Iris pigment epithelial cell (primary cell): Measurements from ENCODE around the gene TBC1D22B.
"Not testable (repeated sequence)": the region's sequence is repeated elsewhere in the genome, so short reads cannot be mapped to it uniquely, and the experiment has no call there.

ENCODE experiments used
- DNase-seq: peaks from one replicate; pipeline ENCODE4 v3.0.0-alpha.2; 2011; ENCODE audit warnings: low read depth

TBC1D22B gene

DNA sequence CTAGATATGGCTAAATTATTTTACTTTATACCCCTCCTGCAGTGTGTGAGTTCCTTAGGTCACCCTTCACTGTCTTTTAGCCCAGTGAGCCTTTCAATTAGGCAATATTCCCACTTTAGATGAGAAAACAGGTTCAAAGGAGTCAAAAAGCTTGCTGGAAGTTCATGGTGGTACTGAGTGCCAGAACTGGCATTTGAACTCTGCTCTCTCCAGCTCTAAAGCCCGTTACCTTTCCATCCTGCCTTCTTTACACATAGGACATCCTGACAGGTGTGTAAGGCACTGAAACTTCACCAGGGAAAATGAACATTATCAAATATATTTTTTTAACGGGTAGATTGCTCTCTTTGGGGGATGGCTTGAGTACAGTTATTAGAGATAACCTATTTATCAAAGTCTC is 11.5 kb downstream of the TBC1D22B start:
- no peak for DNase-seq

DNA sequence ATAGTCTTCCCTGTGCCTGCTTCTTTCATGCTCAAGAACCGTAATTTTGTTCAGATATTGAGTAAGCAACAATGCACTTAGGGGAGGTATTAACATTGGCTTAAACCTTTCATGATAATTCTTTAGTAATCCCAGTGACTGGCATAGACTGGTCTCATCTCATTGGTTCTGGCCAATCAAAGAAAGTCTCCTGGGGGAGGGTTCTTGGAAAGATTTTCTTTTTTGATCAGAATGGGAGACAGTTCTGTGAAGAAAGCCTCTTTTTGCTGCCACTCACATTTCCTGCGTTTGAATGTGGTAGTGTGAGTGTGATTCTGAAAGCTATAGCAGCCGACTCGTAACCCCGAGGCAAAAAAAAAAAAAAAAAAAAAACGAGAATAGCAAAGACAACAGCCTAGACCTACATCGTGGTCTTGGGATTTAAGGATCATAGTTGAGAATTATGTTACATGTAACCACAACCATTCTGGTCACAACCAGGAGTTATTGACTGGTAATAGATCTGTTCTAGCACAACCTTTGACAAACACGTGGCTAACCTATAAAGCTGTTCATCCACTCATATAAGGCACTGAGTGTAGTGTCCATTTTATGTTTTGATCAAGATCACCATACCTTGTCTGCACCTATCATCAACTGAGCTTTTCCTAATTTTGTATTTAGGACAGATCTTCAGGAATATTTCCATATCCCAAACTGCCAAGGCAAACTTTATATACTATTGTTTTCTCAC is 15.4 kb downstream of the TBC1D22B start:
- DNase-seq: no peak

DNA sequence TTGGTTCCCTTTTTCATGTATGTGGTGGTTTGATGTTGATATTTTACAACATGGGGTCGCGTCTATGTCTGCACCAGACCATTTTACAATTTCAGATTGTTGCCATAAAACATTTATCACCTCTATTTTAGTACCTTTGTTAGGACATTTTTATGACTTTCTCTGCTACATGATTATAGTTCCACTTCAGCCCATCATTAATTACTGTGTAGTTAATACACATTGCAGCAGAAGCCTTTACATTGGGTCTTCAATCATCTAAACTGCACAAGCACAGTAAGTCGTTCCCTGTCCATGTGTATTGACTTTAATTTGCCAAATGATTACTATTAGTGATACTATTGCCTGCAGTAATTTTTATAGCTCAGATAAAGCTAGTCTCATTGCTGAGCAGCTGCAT is 16.1 kb downstream of the TBC1D22B start:
- no peak for DNase-seq

DNA sequence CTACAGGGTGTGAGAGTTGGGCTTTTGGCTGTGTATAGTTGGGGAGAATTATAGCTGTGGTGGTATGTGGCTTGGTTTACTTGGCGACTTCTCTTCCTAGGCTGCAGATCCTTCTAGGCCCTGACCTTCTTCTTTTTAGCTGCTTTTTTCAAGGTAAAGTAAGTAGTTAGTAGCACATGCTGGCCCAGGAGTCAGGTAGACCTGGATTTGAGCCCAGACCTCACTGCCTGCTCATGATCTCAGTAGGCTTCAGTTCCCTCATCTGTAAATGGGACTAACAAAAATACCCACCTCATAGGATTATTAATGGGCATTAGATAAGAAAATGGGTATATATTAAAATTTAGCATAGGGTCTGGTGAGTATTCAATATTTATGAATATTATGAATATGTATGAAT is 17.8 kb downstream of the TBC1D22B start:
- DNase-seq: no peak

DNA sequence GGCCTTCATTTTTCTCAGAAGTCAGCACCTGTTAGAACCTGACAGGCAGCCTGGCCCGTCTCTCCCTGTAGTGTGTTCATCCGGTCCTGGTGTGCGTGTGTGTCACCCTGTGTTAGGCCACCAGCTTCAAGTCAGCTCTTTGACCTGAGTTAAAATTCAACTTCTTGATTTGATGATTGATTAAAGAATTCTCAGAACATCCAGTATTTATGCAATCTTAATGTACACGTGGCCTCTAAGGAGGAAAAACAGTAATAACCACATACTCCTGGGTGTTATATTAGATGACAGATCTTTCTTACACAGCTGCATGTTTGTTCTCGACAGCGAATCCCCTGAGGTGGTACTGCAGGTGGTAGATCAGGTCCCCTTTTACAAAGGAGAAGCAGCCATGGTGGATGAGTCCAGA is 19.4 kb downstream of the TBC1D22B start:
- DNase-seq: no peak

DNA sequence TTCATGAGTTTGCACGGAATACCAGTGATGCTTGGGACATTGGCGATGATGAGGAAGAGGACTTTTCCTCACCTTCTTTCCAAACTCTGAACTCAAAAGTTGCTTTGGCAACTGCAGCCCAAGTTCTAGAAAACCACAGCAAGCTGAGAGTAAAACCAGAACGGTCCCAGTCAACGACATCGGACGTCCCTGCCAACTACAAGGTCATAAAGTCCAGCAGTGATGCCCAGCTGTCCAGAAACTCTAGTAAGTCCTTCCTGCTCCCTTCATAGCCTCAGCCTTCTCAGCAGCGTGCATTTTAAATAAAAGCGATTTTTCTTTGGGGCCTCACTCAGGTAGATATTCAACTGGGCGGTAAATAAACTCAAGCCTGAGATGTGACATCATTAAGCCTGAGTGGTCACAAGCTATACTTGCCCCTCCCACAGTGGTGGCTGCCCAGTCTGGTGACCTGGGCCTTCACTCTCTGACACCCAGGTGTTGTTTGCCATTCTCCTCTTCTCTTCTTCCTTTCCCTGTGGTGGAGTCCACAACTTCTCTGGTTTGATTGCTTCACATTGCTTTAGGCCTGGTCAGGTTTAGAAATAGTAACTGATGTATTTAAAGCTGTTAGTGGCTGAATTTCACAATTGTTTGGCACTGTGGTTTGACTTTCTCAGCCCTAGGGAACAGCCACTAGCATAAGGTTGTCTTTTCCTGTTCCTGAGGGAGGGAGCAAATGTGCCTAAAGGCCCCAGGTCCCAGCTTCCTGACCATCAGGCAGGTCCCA is 22.0 kb downstream of the TBC1D22B start:
- peak; percentile 92 for DNase-seq

DNA sequence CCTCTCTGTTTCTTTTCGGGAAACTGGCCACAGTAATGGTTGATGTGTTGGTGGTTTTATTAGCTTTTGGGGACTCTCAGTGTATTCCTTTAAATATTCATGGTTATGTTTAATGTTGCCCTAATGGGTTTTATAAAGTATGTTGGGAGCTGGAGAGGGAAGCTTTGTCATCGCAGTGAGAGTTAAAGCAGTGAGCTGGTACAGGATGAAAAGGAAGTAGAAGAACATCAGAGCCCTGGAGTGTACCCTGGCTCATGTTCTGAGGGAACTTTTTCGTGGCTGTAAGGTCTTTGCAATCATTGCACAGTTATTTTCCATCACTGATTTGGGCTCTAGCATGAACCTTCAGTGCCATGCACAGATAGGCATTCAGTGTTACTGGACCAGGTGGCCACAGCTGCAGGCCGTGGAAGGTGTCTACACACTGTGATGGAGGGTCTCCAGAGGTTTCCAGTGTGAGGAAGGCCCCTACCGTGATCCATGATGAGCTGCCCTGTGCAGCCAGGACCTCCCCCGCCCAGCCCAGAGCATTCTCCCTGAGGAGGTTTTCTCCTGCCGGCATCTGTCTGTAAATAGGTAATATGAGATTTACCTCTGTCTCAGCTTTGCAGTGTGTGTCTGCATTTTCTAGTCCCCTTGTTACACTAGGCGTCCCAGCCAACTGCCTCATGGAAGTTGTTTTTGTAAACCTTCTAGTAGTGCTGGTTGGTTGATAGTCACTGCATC is 22.8 kb downstream of the TBC1D22B start:
- no peak for DNase-seq

DNA sequence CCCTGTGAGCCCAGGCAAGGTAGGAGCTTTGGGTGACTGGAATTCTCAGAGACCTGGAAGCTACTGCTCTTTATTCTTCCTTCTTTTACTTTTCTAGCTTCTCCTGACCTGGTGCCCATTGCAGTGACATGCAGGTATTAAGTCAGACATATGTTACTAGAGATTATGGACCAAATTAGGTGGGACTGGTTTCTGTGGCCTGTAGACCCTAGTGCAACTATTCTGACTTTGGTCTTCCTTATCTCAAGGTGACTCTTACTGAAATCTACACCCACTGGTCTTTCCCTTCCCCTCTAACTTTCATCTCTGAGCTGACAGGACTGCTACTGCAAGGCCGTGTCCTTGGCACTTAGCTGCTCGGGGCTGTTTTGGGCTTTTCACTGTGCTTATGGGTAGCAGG is 24.8 kb downstream of the TBC1D22B start:
- DNase-seq: no peak

DNA sequence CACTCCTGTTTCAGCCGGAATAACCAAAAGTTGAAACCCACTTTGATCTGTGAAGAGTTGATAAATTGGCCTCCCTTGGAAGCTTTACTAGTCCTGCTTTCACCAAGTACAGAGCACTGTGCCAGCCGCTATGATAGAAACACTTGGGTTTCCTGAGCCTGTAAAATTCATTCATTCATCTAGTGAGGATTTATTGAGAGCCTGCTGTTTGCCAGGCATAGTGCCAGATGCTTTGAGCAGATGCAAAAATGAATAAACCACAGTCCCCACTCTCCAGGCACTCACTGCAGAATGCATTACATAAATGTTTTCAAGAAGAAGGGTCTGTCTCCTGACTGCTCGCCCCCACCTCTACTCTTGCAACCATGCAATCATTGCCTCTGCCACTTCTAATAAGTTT is 25.7 kb downstream of the TBC1D22B start:
- no peak for DNase-seq

DNA sequence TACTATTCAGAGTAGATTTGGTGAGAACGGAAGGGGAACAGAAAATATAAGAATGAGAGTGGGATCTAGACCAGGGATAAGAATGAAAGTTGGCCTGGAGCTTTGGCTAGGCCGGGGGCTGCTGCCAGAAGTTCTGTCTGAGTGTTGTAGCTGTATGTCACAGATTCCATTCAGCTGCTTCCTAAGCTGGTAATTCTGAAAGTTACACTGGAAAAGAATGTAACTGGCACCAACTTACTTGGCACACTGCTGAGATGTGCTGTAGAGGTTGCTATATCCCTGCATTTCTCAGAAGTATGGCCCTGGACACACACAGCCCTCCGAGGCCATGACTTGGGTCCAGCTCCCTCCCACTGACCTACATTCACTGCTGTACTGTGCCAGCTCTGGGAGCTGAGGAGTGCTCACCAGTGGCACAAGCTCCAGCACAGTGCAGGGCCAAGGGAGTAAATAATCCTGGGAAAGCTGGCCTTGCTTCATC is 26.1 kb downstream of the TBC1D22B start:
- no peak for DNase-seq

DNA sequence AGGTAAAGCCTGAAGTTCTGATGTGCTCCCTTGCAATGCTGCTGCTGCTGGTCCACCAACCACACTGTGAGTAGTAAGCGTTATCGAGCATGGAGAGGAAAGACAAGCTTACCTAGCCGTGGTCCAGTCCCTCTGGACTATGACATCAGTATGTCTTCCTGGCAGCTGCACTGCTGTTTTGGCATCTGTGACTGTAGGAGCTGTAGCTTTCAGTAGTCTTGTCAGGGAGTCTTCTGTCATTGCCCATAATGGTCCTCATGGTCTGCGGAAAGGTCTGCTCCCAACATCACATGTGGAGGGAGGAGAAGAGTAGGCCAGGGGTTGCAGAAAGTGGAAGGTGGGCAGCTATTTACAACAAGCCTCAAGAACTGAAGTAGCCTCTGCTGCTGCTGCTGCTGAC is 27.2 kb downstream of the TBC1D22B start:
- DNase-seq: no peak

DNA sequence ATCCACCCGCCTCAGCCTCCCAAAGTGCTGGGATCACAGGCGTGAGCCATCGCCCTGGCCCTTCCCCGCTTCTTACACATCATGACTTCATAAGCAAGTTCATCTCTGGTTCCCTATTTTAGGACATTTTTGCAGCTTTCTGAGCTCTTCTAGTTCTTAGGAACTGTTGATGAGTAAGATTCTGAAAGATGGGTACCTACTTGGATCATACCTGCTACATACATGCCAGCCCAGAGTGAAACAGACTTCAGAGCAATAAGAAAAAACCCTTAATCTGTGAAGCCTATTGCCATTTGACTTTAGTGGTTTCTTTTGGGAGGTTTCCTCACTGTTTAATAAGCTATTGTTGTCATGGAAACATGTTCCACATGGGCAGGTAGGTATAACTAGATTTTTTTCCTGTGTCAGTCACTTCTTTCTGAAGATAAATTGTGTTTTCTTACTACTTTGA is 28.3 kb downstream of the TBC1D22B start:
- no peak for DNase-seq

DNA sequence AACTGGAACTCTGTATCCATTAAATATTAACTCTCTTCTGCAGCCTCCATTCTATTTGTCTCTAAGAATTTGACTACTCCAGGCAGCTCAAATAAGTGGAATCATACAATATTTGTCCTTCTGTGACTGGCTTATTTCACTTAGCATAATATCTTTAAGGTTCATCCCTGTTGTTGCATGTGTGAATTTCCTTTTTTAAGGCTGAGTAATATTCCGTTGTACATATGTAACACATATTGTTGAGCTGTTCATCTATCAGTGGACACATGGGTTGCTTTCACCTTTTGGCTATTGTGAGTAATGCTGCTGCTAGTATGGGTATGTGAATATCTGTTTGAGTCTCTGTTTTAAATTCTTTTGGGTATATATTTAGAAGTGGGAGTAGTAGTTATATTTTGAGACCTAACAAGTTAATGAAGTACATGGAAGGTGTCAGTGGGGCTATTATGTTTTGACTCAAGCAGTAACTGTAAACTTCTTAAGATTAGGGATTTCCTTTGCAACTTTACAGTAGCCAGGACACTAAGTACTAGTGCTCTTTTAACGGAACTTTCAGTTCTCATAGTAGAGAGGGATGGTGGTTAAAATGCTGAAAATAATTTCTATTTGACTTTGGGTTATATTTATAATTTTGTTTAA is 30.1 kb downstream of the TBC1D22B start:
- no peak for DNase-seq

DNA sequence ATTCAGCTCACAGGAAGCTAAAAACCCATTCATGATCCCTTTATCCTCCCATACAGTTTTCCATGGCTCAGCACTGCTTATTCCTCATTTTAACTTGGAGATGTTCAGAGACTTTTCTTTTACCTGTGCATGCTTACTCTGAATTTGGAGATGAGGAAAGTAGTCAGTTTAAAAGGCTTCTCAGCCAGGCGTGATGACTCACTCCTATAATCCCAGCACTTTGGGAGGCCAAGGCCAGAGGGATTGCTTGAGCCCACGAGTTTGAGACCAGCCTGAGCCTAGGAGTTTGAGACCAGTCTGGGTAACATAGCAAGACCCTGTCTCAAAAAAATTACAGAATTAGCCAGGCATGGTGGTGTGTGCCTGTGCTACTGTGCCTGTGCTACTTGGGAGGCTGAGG is 30.7 kb downstream of the TBC1D22B start:
- DNase-seq: peak; percentile 45

DNA sequence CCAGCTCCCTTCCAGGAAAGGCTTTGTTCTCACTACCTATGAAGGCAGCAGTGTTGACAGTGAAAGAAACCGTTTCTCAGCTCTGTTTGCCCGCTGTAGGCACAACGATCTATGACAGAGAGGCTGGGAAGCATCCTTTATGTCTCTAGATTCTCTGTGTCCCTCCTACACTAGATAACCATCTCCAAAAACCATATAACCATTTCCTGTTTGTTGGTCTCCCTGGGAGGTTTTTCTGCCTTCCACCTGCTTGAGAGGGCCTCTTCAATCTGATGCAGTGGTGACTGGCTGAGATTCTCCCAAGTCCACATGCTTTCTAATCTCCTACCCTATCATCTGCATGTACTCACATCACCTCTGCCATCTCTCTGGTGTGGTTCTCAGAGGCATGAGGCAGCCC is 32.4 kb downstream of the TBC1D22B start:
- no peak for DNase-seq

DNA sequence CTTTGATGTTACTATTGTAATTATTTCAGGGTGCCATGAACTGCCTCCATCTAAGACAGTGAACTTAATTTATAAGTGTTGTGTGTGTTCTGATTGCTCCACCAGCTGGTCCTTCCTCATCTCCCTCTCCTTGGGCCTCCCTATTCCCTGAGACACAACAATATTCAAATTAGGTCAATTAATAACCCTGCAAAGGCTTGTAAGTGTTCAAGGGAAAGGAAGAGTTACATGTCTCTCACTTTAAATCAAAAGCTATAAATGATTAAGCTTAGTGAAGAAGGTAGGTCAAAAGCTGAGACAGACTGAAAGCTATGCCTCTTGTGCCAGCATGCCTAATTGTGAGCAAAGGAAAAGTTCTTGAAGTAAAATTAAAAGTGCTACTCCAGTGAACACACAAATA is 35.9 kb downstream of the TBC1D22B start:
- no peak for DNase-seq

DNA sequence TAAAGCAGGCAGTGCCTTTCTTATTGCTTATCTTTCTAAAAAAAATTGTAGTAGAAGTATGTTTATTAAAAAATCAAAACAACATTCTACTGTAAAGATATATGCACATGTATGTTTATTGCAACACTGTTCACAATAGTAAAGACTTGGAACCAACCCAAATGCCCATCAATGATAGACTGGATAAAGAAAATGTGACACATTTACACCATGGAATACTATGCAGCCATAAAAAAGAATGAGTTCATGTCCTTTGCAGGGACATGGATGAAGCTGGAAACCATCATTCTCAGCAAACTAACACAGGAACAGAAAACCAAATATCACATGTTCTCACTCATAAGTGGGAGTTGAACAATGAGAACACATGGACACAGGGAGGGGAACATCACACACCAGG is 40.1 kb downstream of the TBC1D22B start:
- DNase-seq: not testable (repeated sequence)

DNA sequence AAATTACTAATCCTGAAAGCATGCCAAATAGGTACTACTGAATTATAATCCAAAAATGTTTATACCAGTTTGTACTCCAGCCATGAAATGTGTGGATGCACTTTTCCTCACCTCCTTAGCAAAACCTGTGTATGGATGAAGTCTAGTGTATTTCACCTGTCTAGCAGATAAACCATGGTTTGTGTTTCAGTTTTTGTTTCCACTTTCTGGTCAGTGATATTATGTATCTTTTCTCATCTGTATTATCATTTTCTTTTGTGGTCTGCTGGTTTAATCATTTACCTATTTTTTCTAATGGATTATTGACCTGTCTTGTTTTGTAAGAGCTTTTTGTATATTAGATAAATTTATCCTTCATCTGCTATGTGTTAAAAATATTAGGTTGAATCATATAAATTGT is 41.4 kb downstream of the TBC1D22B start:
- no peak for DNase-seq

DNA sequence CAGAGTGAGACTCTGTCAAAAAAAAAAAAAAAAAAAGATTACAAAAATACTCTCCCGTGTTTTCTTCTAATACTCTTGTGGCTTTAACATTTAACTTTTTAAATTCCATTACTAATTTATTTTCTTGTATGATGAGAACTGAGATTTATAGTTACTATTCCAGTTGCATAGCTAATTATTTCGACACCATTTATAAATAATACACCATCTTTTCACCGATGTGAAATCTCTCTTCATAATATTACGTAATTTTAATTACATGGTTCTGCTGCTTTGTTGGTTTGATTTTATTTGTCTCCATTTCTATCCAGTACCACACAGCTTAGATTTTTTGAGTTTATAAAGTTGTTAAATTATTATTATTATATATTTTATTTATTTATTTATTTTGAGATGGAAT is 42.4 kb downstream of the TBC1D22B start:
- DNase-seq: no peak

DNA sequence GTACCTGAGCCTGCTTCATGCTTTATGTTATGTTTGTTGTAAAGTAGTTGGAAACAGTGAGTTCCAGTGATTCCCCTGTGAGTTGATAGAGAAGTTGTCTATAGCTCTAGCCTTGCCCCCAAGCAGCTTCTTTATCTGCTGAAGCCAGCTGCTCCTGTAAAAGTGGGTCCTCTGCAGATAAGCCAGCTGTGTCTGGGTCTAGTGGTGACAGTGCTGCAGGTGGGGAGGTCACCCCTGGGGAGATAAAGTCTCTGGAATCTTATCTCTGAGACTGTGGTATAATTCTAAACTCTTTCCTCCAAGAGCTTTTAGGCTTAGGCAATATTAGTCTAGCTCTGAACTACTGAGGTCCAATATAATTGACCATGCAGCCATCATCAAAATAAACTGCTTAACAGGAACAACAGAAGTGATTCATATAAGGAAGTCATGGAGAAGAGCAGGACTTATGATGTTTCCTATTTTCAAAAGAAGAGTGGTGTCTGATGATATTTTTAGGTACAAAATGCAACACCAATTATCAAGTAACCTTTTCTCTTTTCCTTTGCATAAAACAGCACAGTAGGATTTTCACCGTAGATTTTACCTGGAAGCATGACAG is 44.6 kb downstream of the TBC1D22B start:
- DNase-seq: no peak

DNA sequence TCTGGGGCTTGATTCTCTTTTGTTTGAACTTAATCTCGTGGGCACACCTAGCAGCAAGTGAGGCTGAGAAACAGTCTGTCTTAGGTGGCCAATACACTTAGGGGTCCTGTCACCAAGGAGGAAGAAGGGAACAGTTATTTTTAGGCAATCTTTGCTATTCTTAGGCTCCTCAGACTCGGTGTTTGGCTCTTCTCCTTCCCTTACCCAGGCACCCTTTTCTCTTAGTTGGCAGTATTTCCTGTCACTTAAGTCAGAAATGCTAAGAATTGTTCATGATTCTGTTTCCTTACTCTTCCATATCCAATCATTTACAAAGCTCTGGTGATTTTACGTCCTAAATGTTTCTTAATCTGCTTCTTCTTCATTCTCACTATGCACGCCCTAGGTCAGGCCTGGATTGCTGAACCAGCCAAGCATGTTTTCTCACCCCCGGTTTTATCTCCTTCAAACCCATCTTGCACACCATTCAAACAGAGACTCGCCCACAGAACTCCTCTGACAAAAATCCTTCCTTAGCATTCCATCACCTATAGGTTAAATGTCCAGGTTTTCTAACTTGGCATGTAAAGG is 45.6 kb downstream of the TBC1D22B start:
- DNase-seq: no peak
